ENCODE measurements around the gene LAT. TPM values are rescaled to one million over a fixed set of nuclear protein-coding genes. Genes with fewer than 3 reads are reported as not detected.
"Not testable (repeated sequence)": the region's sequence is repeated elsewhere in the genome, so short reads cannot be mapped to it uniquely, and the experiment has no call there.

Gene LAT
- total RNA-seq, 1 experiment from 2014 or later, result 3.7 TPM

DNA sequence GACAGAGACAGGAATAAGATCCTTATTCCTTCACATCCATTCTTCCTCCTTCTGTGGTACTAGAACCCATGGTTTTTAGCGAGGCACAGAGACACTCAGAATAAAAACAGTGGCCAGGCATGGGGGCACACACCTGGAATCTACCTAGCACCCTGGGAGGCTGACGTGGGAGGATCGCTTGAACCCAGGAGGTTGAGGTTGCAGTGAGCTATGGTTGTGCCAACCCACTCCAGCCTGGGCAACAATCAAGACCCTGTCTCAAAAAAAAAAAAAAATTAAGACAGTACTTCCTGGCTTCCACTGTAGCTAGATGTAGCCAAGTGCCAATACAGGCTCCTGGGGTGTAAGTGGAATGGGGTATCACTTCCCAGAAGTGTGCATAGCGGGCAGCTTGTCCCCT is 17.7 kb upstream of the LAT start:
- Histone ChIP-seq H3K9me3 (ENCODE audit: control insufficient read depth, insufficient read depth, low read depth, low read length) (no peaks in the 10 kb centered on the region), H3K27ac (ENCODE audit: low read length) (no peak overlapping the region), H3K4me1 (ENCODE audit: control insufficient read depth, insufficient read depth, low read length) (no peaks in the 10 kb centered on the region), H3K27me3 (ENCODE audit: control insufficient read depth, insufficient read depth, low read length) (no peaks in the 10 kb centered on the region), H3K4me3 (ENCODE audit: low read depth in 2 of 2, low read length in 2 of 2) (no peak overlapping the region), H3K36me3 (ENCODE audit: control insufficient read depth, insufficient read depth, low read length) (peaks cover 3% of the 10 kb centered on the region; the same call in 1 of the 2 replicates)
- peak; percentile 34; the same call in 1 of the 2 replicates for TF ChIP-seq POLR2AphosphoS5 (IDR thresholded peaks at IDR 0.05; ENCODE audit: low read depth, low read length)
- TF ChIP-seq, protein P1, sequence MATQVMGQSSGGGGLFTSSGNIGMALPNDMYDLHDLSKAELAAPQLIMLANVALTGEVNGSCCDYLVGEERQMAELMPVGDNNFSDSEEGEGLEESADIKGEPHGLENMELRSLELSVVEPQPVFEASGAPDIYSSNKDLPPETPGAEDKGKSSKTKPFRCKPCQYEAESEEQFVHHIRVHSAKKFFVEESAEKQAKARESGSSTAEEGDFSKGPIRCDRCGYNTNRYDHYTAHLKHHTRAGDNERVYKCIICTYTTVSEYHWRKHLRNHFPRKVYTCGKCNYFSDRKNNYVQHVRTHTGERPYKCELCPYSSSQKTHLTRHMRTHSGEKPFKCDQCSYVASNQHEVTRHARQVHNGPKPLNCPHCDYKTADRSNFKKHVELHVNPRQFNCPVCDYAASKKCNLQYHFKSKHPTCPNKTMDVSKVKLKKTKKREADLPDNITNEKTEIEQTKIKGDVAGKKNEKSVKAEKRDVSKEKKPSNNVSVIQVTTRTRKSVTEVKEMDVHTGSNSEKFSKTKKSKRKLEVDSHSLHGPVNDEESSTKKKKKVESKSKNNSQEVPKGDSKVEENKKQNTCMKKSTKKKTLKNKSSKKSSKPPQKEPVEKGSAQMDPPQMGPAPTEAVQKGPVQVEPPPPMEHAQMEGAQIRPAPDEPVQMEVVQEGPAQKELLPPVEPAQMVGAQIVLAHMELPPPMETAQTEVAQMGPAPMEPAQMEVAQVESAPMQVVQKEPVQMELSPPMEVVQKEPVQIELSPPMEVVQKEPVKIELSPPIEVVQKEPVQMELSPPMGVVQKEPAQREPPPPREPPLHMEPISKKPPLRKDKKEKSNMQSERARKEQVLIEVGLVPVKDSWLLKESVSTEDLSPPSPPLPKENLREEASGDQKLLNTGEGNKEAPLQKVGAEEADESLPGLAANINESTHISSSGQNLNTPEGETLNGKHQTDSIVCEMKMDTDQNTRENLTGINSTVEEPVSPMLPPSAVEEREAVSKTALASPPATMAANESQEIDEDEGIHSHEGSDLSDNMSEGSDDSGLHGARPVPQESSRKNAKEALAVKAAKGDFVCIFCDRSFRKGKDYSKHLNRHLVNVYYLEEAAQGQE (IDR thresholded peaks at IDR 0.05; ENCODE audit: insufficient read depth in 1 of 2, low read depth in 2 of 2, low read length in 1 of 2), result no peak
- no TSS peak for BruUV-seq (replicated peaks)
- intact Hi-C loops (cut with micrococcal nuclease; ENCODE audit: unreplicated experiment), result no loop called here
- in situ Hi-C loops (cut with HindIII; ENCODE audit: low pct_unique_long_range_greater_than_20kb, low sequenced_read_pairs), result no loop called here
- ChIA-PET POLR2A (no interaction called here), CTCF (no interaction called here)
- DNase-seq (ENCODE audit: low read depth, low spot score) (no peak), ATAC-seq (no peak)

DNA sequence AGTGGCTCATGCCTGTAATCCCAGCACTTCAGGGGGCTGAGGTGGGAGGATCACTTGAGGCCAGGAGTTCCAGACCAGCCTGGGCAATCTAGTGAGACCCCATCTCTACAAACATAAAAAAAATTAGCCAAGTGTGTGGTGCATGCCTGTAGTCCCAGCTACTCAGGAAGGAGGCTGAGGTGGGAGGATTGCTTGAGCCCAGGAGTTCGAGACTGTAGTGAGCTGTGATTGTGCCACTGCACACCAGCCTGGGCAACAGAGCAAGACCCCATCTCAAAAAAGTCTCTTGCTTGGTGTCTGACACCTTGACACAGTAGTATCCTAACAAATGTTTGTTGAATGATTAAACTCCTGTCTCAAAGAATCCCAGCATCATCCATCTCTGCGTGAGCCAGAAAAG is 15.2 kb upstream of the LAT start:
- ATAC-seq; H3K36me3 ChIP-seq (ENCODE audit: control insufficient read depth, insufficient read depth, low read length); H3K27me3 ChIP-seq (ENCODE audit: control insufficient read depth, insufficient read depth, low read length); POLR2A ChIA-PET; H3K4me1 ChIP-seq (ENCODE audit: control insufficient read depth, insufficient read depth, low read length); H3K27ac ChIP-seq (ENCODE audit: low read length); H3K4me3 ChIP-seq (ENCODE audit: low read depth in 2 of 2, low read length in 2 of 2); CTCF ChIA-PET; H3K9me3 ChIP-seq (ENCODE audit: control insufficient read depth, insufficient read depth, low read depth, low read length); DNase-seq (ENCODE audit: low read depth, low spot score); BruUV-seq (replicated peaks); intact Hi-C loops (cut with micrococcal nuclease; ENCODE audit: unreplicated experiment); in situ Hi-C loops (cut with HindIII; ENCODE audit: low pct_unique_long_range_greater_than_20kb, low sequenced_read_pairs): not testable (repeated sequence)

DNA sequence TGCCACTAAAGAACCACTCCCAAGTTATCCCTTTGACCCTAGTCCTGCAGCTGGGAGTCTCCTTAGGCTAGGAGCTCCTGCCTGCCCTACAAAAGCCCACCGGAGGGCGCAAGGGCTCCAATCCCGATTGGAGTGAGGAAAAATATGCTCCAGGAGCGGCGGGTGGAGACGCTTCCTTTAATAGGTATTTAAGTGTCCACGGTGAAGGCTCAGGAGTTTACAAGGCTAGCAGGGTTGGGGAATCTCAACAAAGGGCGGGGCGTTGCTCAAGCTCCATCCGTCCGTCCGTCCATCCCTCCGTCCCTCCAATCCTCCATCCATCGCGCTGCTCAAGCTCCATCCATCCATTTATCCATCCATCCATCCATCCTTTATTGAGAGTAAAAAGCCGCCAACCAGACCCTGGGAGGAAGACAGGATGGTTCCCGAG is 10.8 kb upstream of the LAT start:
- CTCF ChIA-PET, result interaction anchor here (0.6 to 0.7 kb wide), 2 partner anchors 23 to 34 kb away, joined by 3 to 7 read pairs; partner anchors contain the start of gene NFATC2IP
- ATAC-seq (peak; percentile 70), DNase-seq (ENCODE audit: low read depth, low spot score) (no peak)
- POLR2A ChIA-PET, result no interaction called here
- Histone ChIP-seq H3K4me1 (ENCODE audit: control insufficient read depth, insufficient read depth, low read length) (peaks cover 7% of the 10 kb centered on the region), H3K9me3 (ENCODE audit: control insufficient read depth, insufficient read depth, low read depth, low read length) (no peaks in the 10 kb centered on the region), H3K4me3 (ENCODE audit: low read depth in 2 of 2, low read length in 2 of 2) (peak overlapping the region; percentile 95 to 96), H3K36me3 (ENCODE audit: control insufficient read depth, insufficient read depth, low read length) (no peaks in the 10 kb centered on the region; the same call in 1 of the 2 replicates), H3K27ac (ENCODE audit: low read length) (peak overlapping the region; percentile 97), H3K27me3 (ENCODE audit: control insufficient read depth, insufficient read depth, low read length) (no peaks in the 10 kb centered on the region)
- intact Hi-C loops (cut with micrococcal nuclease; ENCODE audit: unreplicated experiment) (no loop called here), in situ Hi-C loops (cut with HindIII; ENCODE audit: low pct_unique_long_range_greater_than_20kb, low sequenced_read_pairs) (no loop called here)
- TF ChIP-seq POLR2AphosphoS5 (IDR thresholded peaks at IDR 0.05; ENCODE audit: low read depth, low read length), result no peak
- TF ChIP-seq TCF7L2 (IDR thresholded peaks at IDR 0.05; ENCODE audit: low read depth, low read length), result no peak
- TF ChIP-seq, protein P2, sequence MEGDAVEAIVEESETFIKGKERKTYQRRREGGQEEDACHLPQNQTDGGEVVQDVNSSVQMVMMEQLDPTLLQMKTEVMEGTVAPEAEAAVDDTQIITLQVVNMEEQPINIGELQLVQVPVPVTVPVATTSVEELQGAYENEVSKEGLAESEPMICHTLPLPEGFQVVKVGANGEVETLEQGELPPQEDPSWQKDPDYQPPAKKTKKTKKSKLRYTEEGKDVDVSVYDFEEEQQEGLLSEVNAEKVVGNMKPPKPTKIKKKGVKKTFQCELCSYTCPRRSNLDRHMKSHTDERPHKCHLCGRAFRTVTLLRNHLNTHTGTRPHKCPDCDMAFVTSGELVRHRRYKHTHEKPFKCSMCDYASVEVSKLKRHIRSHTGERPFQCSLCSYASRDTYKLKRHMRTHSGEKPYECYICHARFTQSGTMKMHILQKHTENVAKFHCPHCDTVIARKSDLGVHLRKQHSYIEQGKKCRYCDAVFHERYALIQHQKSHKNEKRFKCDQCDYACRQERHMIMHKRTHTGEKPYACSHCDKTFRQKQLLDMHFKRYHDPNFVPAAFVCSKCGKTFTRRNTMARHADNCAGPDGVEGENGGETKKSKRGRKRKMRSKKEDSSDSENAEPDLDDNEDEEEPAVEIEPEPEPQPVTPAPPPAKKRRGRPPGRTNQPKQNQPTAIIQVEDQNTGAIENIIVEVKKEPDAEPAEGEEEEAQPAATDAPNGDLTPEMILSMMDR (IDR thresholded peaks at IDR 0.05), result peak; percentile 84
- no peak for TF ChIP-seq SIN3A (IDR thresholded peaks at IDR 0.05; ENCODE audit: borderline replicate concordance, insufficient read depth, low read depth, low read length)
- TSS peak; percentile 99 for BruUV-seq (replicated peaks)
